Breast epithelium (tissue), 4 donors: ENCODE results near the gene SERTM1. TPM values are rescaled to one million over a fixed set of nuclear protein-coding genes. Genes with fewer than 3 reads are reported as not detected.

Experiments
- DNase-seq, 2 donors: peaks; one replicate each; pipeline ENCODE4 v3.0.0-alpha.2; 2019; ENCODE audit warnings: low spot score in 2 of 2
- H3K27ac ChIP-seq, 2 donors: fragments of 200-600 bp; sonication (generic) in 1 of 2; one replicate each; pipeline ENCODE4 v1.5.1; 2016 to 2019; ENCODE audit warnings: mild to moderate bottlenecking in 1 of 2
- H3K27me3 ChIP-seq, 2 donors: fragments of 200-600 bp; sonication (generic) in 1 of 2; one replicate each; pipeline versions ENCODE4 v1.5.1 to v1.6.0; 2017 to 2019; ENCODE audit warnings: control low read depth in 1 of 2, mild to moderate bottlenecking in 1 of 2
- H3K36me3 ChIP-seq: fragments of 200-600 bp; one replicate; pipeline ENCODE4 v1.5.1; 2019
- H3K4me1 ChIP-seq, 2 donors: fragments of 200-600 bp; sonication (generic); one replicate each; pipeline ENCODE4 v1.5.1; 2016 to 2019; ENCODE audit warnings: control low read depth in 1 of 2
- H3K4me3 ChIP-seq, 3 donors: fragments of 200-600 bp; sonication (generic); 1 replicate in 2 of 3; 2 replicates in 1 of 3; pipeline ENCODE4 v1.5.1; 2016 to 2019; ENCODE audit warnings: mild to moderate bottlenecking in 3 of 3, moderate library complexity in 2 of 3
- H3K9me3 ChIP-seq, 2 donors: fragments of 200-600 bp; sonication (generic) in 1 of 2; one replicate each; pipeline ENCODE4 v1.5.1; 2016 to 2019; ENCODE audit warnings: control low read depth in 1 of 2
- POLR2A ChIP-seq: fragments of 450-650 bp; IDR thresholded peaks from one replicate; pipeline ENCODE4 v1.6.1; 2016; ENCODE audit warnings: antibody characterized with exemption, mild to moderate bottlenecking, moderate library complexity
- POLR2AphosphoS5 ChIP-seq, 3 donors: sonication (generic); formaldehyde crosslinking; IDR thresholded peaks; one replicate each; pipeline ENCODE4 v1.6.1; 2017; ENCODE audit warnings: antibody characterized with exemption in 3 of 3
- intact Hi-C: fragments of 100-400 bp; cut with DNase I; formaldehyde crosslinking; loops from one replicate; pipeline ENCODE4 v1.15.1; 2023; ENCODE audit warnings: low total_unique reads
- total RNA-seq, 3 donors: library from RNA; depleted of rRNA; stranded (reverse); fragments of >200 nt; gene quantifications; one replicate each; pipeline ENCODE4 v1.1.0, GENCODE V29; 2016
- TF ChIP-seq, protein P1 (sequence below), 3 donors: fragments of 450-650 bp; IDR thresholded peaks; one replicate each; pipeline ENCODE4 v1.5.1; 2016 to 2017; ENCODE audit warnings: antibody characterized with exemption in 3 of 3, mild to moderate bottlenecking in 3 of 3, moderate library complexity in 3 of 3

SERTM1 gene
- total RNA-seq, 3 donors from 2014 or later, result 0.16 to 7.6 TPM; not detected in 1

DNA sequence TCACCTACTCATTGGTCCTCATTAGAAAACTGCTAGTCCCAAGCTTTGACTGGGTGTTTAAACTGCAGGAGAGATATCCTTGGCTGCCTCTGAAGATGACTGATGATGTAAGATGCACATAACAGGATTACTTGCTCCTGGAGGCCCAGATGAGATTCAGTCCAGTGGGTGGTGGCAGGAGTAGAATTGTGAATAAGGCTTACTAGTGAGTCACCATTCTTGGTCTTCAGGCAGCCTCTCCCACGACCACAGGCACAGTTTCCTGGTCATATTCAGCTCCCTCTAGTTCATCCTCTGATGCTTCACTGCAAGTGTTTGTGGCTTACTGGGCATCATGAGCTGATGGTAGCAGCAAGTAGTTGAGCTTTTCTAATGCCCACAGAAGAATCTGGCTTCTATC lies 12.1 kb downstream of the SERTM1 start:
- Histone ChIP-seq H3K27ac (no peak overlapping the region), H3K36me3 (no peaks in the 10 kb centered on the region), H3K4me3 (no peak overlapping the region), H3K9me3 (no peaks in the 10 kb centered on the region), H3K27me3 (no peaks in the 10 kb centered on the region), H3K4me1 (no peaks in the 10 kb centered on the region)
- no peak for TF ChIP-seq POLR2A
- TF ChIP-seq, protein P1, sequence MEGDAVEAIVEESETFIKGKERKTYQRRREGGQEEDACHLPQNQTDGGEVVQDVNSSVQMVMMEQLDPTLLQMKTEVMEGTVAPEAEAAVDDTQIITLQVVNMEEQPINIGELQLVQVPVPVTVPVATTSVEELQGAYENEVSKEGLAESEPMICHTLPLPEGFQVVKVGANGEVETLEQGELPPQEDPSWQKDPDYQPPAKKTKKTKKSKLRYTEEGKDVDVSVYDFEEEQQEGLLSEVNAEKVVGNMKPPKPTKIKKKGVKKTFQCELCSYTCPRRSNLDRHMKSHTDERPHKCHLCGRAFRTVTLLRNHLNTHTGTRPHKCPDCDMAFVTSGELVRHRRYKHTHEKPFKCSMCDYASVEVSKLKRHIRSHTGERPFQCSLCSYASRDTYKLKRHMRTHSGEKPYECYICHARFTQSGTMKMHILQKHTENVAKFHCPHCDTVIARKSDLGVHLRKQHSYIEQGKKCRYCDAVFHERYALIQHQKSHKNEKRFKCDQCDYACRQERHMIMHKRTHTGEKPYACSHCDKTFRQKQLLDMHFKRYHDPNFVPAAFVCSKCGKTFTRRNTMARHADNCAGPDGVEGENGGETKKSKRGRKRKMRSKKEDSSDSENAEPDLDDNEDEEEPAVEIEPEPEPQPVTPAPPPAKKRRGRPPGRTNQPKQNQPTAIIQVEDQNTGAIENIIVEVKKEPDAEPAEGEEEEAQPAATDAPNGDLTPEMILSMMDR (IDR thresholded peaks at IDR 0.05), result no peak
- intact Hi-C loops, result no loop called here
- no peak for DNase-seq

DNA sequence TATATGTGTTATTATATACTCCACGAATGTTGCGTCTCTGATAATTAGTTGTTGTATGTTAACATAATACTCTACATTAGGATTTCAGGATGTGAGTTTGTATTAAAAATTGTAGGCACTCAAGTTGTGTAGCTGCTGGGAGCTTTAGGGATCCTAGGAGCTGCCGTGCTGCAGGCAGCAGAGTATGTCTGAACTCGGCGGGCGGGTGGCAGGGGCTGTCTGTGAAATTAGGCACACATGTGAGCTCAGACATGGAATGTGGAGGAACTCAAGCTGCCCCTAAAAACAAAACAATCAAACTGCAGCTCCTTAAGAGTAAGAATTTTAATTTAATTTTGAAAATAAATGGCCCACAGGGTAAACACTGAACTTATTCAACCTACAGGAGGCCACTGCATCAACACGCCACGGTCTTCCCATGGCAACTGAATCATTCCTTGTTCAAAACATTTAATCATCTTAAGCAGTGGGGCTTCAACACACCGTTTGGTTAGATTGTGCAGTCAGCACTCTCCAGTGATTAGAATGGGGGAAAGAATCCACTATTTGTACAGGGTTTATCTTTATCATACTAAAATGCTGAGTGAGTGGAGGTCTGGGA lies 22.7 kb downstream of the SERTM1 start:
- Histone ChIP-seq H3K9me3 (no peaks in the 10 kb centered on the region), H3K4me3 (no peak overlapping the region), H3K27ac (no peak overlapping the region), H3K36me3 (no peaks in the 10 kb centered on the region), H3K4me1 (no peaks in the 10 kb centered on the region), H3K27me3 (no peaks in the 10 kb centered on the region)
- intact Hi-C loops, result no loop called here
- TF ChIP-seq, protein P1 (IDR thresholded peaks at IDR 0.05), result no peak
- TF ChIP-seq POLR2AphosphoS5 (IDR thresholded peaks at IDR 0.05), result no peak
- TF ChIP-seq POLR2A, result no peak
- no peak for DNase-seq

DNA sequence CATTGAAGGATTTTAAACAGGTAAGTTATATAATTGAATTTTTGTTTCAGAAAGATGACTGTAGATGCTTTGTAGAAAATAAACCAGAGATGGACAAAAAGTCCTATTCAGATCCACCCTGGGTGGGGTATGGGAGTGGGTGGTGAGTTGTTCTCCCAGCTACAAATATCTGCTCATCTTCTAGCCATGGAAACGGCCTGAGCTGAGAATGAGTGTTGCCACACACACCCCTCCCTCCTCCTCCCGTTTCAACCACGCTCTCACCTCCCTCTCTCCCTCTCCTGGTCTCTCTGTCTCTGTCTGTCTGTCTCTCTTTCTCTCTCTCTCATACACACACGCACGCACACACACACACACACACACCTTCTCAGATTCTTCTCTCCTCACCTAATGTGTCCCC lies 26.4 kb downstream of the SERTM1 start:
- Histone ChIP-seq H3K4me1 (no peaks in the 10 kb centered on the region), H3K9me3 (no peaks in the 10 kb centered on the region), H3K27ac (no peak overlapping the region), H3K4me3 (no peak overlapping the region), H3K36me3 (no peaks in the 10 kb centered on the region), H3K27me3 (no peaks in the 10 kb centered on the region)
- DNase-seq, result no peak
- intact Hi-C loops, result loop anchor here (10.0 kb wide), 1 partner anchor 1995 kb away; no protein-coding TSS in a partner anchor
- TF ChIP-seq, protein P1 (IDR thresholded peaks at IDR 0.05), result no peak
- no peak for TF ChIP-seq POLR2A
- TF ChIP-seq POLR2AphosphoS5 (IDR thresholded peaks at IDR 0.05), result no peak

DNA sequence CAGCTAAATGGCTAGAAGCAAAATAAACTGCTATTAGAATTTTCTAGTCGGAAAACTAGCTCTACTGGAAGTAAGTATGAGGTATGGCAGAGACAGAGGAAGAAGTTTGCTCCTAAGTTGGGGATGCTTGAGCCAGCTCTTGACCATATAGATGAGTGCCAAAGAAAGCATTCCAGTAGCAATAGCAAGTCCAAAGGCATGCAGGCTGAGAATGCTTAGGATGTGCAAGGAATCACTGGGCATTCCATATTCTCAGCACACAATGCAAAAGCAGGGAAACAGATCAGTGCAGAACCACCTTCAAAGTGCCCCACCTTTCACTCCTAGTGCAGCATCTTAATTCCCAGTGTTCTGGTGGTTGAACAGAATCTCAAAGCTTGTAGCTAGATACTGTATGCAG lies 32.9 kb downstream of the SERTM1 start:
- Histone ChIP-seq H3K27me3 (no peaks in the 10 kb centered on the region), H3K9me3 (no peaks in the 10 kb centered on the region), H3K36me3 (no peaks in the 10 kb centered on the region), H3K27ac (no peak overlapping the region), H3K4me3 (no peak overlapping the region), H3K4me1 (no peaks in the 10 kb centered on the region)
- TF ChIP-seq POLR2AphosphoS5 (IDR thresholded peaks at IDR 0.05), result no peak
- TF ChIP-seq, protein P1 (IDR thresholded peaks at IDR 0.05), result no peak
- TF ChIP-seq POLR2A, result no peak
- no peak for DNase-seq
- intact Hi-C loops, result loop anchor here (10.0 kb wide), 1 partner anchor 1988 kb away; no protein-coding TSS in a partner anchor

DNA sequence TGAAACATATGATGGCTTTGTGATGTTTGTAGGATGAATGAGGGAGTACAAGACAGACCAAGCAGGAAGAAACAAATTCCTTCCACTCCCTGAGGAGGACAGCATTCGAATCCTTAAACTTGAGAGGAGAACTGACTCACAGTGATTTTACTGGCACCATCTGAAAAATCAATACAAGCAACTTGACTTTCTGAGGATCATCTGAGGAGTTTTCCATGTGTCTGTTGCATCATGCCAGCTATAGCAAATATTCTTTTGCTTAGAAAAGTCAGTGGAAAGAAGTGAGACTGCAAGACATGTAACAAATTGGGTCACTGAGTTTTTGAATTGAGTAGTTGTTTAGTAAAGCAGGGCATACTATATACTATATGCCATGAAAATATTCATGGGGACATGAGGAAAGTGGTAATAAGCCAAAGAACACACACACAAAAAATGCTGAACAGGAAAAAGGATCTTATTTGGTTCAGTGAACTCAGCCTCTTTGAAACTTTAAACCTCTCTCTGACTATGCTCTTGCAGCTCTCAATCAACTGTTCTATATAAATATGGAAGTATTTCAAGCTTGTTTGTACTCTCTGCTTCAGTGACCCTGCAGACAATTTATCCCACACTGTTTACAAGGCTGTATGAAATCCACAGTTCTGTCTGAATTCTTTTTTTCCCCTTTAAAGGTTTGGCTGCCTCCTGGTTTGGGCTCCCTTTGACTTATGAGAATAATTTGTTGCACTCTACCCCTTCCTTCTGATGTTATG lies 35.5 kb downstream of the SERTM1 start:
- no peak overlapping the region for H3K4me3 ChIP-seq
- no peaks in the 10 kb centered on the region for H3K27me3 ChIP-seq
- H3K9me3 ChIP-seq, result no peaks in the 10 kb centered on the region
- no peaks in the 10 kb centered on the region for H3K4me1 ChIP-seq
- TF ChIP-seq, protein P1 (IDR thresholded peaks at IDR 0.05), result no peak
- TF ChIP-seq POLR2A (no peak), POLR2AphosphoS5 (IDR thresholded peaks at IDR 0.05) (no peak)
- intact Hi-C loops, result loop anchor here (10.0 kb wide), 1 partner anchor 1985 kb away; no protein-coding TSS in a partner anchor
- DNase-seq, result no peak
- H3K36me3 ChIP-seq, result no peaks in the 10 kb centered on the region
- H3K27ac ChIP-seq, result no peak overlapping the region
